HG02981 (cell line): ENCODE measurements around the gene PRKCE.
A peak's percentile ranks its signal among the peaks of the same experiment; 100 is the strongest.

Source experiments
- ATAC-seq: cut with Tn5 transposase; IDR thresholded peaks from one replicate; pipeline ENCODE4 v1.9.1; 2021; ENCODE audit warnings: mild to moderate bottlenecking, moderate library complexity; ENCODE audit not compliant: unreplicated experiment

PRKCE gene

DNA sequence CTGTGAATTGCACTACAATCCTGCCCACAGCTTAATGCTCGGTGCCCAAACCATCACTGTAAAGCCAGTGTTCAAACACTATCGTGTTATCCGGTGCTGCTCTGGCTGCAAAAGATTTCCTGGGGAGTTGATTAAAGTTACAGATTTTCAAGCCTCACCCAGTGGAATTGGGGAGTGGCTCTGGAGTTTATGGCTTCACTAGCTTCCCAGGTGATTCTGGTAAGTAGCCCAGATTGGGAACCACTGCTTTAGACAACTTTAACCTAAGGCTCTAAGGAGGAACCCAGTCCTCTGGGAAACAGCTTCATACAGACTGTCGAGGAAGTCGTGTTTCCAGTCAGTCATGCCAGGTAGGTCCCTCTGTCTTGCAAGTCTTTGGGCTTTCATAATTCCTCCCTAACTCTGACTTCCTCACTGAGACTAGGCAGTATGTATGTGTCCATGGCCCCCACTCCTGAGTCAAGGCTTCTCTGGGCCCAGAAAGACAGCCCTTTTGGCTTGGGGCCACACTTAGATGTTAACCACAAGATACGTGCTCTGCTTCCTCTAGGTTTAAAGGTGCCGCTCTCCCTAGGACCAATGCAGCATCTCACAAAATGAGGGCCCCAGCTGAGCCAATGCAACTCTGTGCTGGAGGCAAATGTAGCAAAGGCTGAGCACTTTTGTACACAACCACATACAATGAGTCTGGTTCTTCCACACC, 299.7 kb downstream of the PRKCE start:
- ATAC-seq: no peak

DNA sequence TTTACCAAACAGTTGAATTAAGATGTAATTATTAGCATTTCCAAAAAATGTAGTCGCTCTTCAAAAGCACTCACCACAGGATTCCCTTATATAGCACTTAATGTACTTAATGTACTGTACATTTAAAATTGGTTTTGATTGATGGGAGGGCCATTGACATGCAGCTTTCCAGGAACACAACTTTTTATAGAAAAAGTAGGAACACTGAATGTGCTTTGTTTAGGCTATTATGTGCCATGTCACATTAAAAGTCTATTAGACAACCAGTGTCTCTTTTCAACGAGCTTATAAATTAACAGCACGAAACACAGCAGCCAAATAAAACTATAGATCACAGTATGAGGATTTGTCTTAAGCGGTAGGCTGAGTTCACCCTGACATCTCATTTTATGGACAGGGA, 301.1 kb downstream of the PRKCE start:
- ATAC-seq: no peak

GRCh38 chr2:45953376-45954027, 302.0 kb downstream of the PRKCE start:
- ATAC-seq: no peak

GRCh38 chr2:45954233-45954850, 302.9 kb downstream of the PRKCE start:
- no peak for ATAC-seq

- ATAC-seq: no peak
These were observed 306.2 kb downstream of the PRKCE start for GRCh38 chr2:45957533-45958227.

- ATAC-seq: no peak
These were observed 308.8 kb downstream of the PRKCE start for GRCh38 chr2:45960057-45960863.

GRCh38 chr2:45962177-45962921, 310.9 kb downstream of the PRKCE start:
- no peak for ATAC-seq

DNA sequence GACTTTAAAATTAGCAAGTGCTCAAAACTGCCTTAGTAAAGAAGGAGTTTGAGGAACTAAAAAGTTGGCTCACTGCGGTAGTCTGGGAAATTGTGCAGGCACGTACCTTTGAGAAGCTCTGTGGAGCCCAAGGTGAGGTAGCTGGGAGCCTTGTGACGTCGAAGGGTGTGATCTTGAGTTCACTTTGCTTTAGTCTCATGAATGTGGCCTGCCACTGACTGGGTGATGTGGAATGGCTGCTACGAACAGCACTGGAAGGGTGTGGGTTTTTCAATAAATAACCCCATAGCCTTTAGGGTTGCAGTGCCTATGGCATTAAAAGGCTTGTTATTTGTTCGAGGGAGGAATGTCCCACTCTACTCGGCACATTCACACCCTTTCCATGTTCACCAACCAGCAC, 312.3 kb downstream of the PRKCE start:
- ATAC-seq: no peak

GRCh38 chr2:45964223-45964841, 312.9 kb downstream of the PRKCE start:
- ATAC-seq: no peak

DNA sequence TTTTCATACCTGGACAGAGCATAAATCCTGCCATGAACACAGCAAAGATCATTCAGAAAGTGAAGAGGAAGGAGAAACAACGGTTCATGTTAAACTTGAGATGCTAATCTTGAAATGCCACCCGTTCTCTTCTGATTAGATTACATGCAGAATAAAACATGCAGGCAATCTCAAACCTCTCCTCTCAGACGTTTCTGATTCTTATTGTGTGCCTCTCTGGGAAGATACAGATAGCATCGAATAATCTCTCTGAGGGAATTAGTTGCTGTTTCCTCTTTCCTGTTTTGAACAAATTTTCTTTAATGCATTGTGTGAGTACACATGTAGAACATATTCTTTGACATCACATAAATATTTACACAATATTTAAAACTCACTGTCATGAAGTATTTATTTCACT, 313.4 kb downstream of the PRKCE start:
- no peak for ATAC-seq

GRCh38 chr2:45965871-45966498, 314.5 kb downstream of the PRKCE start:
- ATAC-seq: no peak

- no peak for ATAC-seq
These were observed 317.6 kb downstream of the PRKCE start for GRCh38 chr2:45968946-45969584.

- ATAC-seq: no peak
These were observed 322.0 kb downstream of the PRKCE start for GRCh38 chr2:45973426-45973825.

GRCh38 chr2:45974056-45974455, 322.6 kb downstream of the PRKCE start:
- peak; percentile 78 for ATAC-seq

- peak; percentile 45 for ATAC-seq
These were observed 323.4 kb downstream of the PRKCE start for GRCh38 chr2:45974762-45975408.

GRCh38 chr2:45975752-45976517, 324.5 kb downstream of the PRKCE start:
- no peak for ATAC-seq

DNA sequence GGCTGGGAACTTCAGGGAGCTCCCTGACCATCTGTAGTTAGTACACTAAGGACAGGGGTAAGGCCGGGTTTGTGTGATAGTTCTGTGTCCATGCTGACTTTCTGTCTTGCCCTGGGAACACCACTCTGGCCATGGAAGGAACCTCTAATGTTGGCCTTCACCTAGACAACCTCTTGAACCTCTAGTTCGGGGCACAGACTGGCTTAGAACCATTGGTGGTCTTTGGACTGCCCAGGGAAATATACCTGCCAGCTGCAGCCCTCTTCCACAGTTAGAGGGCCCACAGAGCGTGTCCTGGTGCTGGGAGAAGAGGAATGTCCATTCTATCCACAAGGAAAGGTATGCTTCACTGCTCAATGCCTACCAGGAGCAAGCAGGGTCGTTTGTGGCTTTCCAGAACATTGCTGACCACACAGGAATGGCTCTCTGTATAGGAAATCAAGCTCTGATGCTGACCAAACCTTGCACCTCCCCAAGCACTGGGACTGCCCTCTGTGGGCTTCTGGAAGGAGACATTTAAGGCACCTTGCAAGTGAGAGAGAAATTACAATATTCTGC, 326.9 kb downstream of the PRKCE start:
- ATAC-seq: no peak
